ENCODE measurements around the gene SPATA16.

- no peak for TF ChIP-seq CTCF (IDR thresholded peaks at IDR 0.05)
- TF ChIP-seq POLR2A (IDR thresholded peaks at IDR 0.05), result no peak
- no peak for TF ChIP-seq EP300 (IDR thresholded peaks at IDR 0.05)
- no peak for TF ChIP-seq POLR2AphosphoS5 (IDR thresholded peaks at IDR 0.05)
These were observed 91.7 kb downstream of the SPATA16 start for GRCh38 chr3:173049360-173049759.

Measured in sigmoid colon (tissue), 4 donors.